ENCODE results near the gene SPTLC3. TPM values are rescaled to one million over a fixed set of nuclear protein-coding genes. Genes with fewer than 3 reads are reported as not detected.

SPTLC3 gene
- polyA plus RNA-seq, 6 donors from 2014 or later = not detected

- Mint-ChIP-seq H3K9me3 (no peaks in the 10 kb centered on the region), H3K27ac (no peak overlapping the region), H3K36me3 (no peaks in the 10 kb centered on the region), H3K4me3 (no peak overlapping the region), H3K4me1 (no peaks in the 10 kb centered on the region), H3K27me3 (peaks cover 4 to 9% (median 5%) of the 10 kb centered on the region in 3 donors)
- DNase-seq = no peak
- ATAC-seq (ENCODE audit: low read depth in 2 of 2) = no peak
These were observed 113.2 kb downstream of the SPTLC3 start for GRCh38 chr20:13121840-13122515.

- Mint-ChIP-seq H3K4me1 (no peaks in the 10 kb centered on the region), H3K9me3 (no peaks in the 10 kb centered on the region), H3K27me3 (no peaks in the 10 kb centered on the region), H3K36me3 (no peaks in the 10 kb centered on the region), H3K27ac (no peak overlapping the region), H3K4me3 (no peak overlapping the region)
- DNase-seq (no peak), ATAC-seq (ENCODE audit: low read depth in 2 of 2) (no peak)
These were observed 116.7 kb downstream of the SPTLC3 start for GRCh38 chr20:13125486-13125885.

- Mint-ChIP-seq H3K9me3 (no peaks in the 10 kb centered on the region), H3K27ac (no peak overlapping the region)
- ATAC-seq (ENCODE audit: low read depth in 2 of 2) = no peak
These were observed 119.4 kb downstream of the SPTLC3 start for GRCh38 chr20:13128173-13128572.

GRCh38 chr20:13130061-13130706, 121.4 kb downstream of the SPTLC3 start:
- Mint-ChIP-seq H3K4me3 (no peak overlapping the region), H3K4me1 (no peaks in the 10 kb centered on the region), H3K27ac (no peak overlapping the region), H3K27me3 (peaks cover 4 to 10% (median 7%) of the 10 kb centered on the region in 3 donors), H3K36me3 (no peaks in the 10 kb centered on the region), H3K9me3 (no peaks in the 10 kb centered on the region)
- no peak for ATAC-seq (ENCODE audit: low read depth in 2 of 2)
- no peak for DNase-seq

More at GRCh38 chr20:13128173-13128572, 119.4 kb downstream of the SPTLC3 start:
- no peaks in the 10 kb centered on the region for H3K4me1 Mint-ChIP-seq
- H3K27me3 Mint-ChIP-seq = peaks cover 4 to 8% (median 7%) of the 10 kb centered on the region in 3 donors
- no peak overlapping the region for H3K4me3 Mint-ChIP-seq
- no peak for DNase-seq
- no peaks in the 10 kb centered on the region for H3K36me3 Mint-ChIP-seq

GRCh38 chr20:13130707-13131103, 121.9 kb downstream of the SPTLC3 start:
- Mint-ChIP-seq H3K4me1 (no peaks in the 10 kb centered on the region), H3K36me3 (no peaks in the 10 kb centered on the region), H3K9me3 (no peaks in the 10 kb centered on the region), H3K27me3 (peaks cover 4 to 10% (median 7%) of the 10 kb centered on the region in 3 donors), H3K27ac (no peak overlapping the region), H3K4me3 (no peak overlapping the region)
- no peak for DNase-seq
- ATAC-seq (ENCODE audit: low read depth in 2 of 2) = no peak

- DNase-seq (no peak), ATAC-seq (ENCODE audit: low read depth in 2 of 2) (no peak)
- Mint-ChIP-seq H3K4me1 (no peaks in the 10 kb centered on the region), H3K27me3 (peaks cover 4 to 10% (median 7%) of the 10 kb centered on the region in 3 donors), H3K4me3 (no peak overlapping the region), H3K9me3 (no peaks in the 10 kb centered on the region), H3K36me3 (no peaks in the 10 kb centered on the region), H3K27ac (no peak overlapping the region)
These were observed 122.9 kb downstream of the SPTLC3 start for GRCh38 chr20:13131688-13132087.

- Mint-ChIP-seq H3K36me3 (no peaks in the 10 kb centered on the region), H3K4me1 (no peaks in the 10 kb centered on the region), H3K27ac (no peak overlapping the region), H3K4me3 (no peak overlapping the region), H3K27me3 (peaks cover 0 to 5% (median 5%) of the 10 kb centered on the region in 3 donors), H3K9me3 (no peaks in the 10 kb centered on the region)
- ATAC-seq (ENCODE audit: low read depth in 2 of 2) = no peak
- DNase-seq = no peak
These were observed 130.8 kb downstream of the SPTLC3 start for GRCh38 chr20:13139459-13140150.

GRCh38 chr20:13140201-13140600, 131.4 kb downstream of the SPTLC3 start:
- H3K4me1 Mint-ChIP-seq = no peaks in the 10 kb centered on the region
- peaks cover 0 to 5% (median 5%) of the 10 kb centered on the region in 3 donors for H3K27me3 Mint-ChIP-seq
- no peaks in the 10 kb centered on the region for H3K36me3 Mint-ChIP-seq
- no peak overlapping the region for H3K4me3 Mint-ChIP-seq
- no peak overlapping the region for H3K27ac Mint-ChIP-seq
- H3K9me3 Mint-ChIP-seq = no peaks in the 10 kb centered on the region
- ATAC-seq (ENCODE audit: low read depth in 2 of 2) (no peak), DNase-seq (no peak)

GRCh38 chr20:13140775-13141174, 132.0 kb downstream of the SPTLC3 start:
- Mint-ChIP-seq H3K4me1 (no peaks in the 10 kb centered on the region), H3K27ac (no peak overlapping the region), H3K4me3 (no peak overlapping the region), H3K9me3 (no peaks in the 10 kb centered on the region), H3K36me3 (no peaks in the 10 kb centered on the region), H3K27me3 (peaks cover 0 to 5% (median 5%) of the 10 kb centered on the region in 3 donors)
- ATAC-seq (ENCODE audit: low read depth in 2 of 2) (no peak), DNase-seq (no peak)

- no peak overlapping the region for H3K4me3 Mint-ChIP-seq
- H3K27ac Mint-ChIP-seq = no peak overlapping the region
- H3K9me3 Mint-ChIP-seq = no peaks in the 10 kb centered on the region
- H3K27me3 Mint-ChIP-seq = peaks cover 0 to 5% (median 5%) of the 10 kb centered on the region in 3 donors
- DNase-seq (no peak), ATAC-seq (ENCODE audit: low read depth in 2 of 2) (no peak)
- no peaks in the 10 kb centered on the region for H3K36me3 Mint-ChIP-seq
- H3K4me1 Mint-ChIP-seq = no peaks in the 10 kb centered on the region
These were observed 132.8 kb downstream of the SPTLC3 start for GRCh38 chr20:13141546-13141945.

- Mint-ChIP-seq H3K9me3 (no peaks in the 10 kb centered on the region), H3K4me3 (no peak overlapping the region), H3K27me3 (peaks cover 2 to 5% (median 5%) of the 10 kb centered on the region in 3 donors), H3K36me3 (no peaks in the 10 kb centered on the region), H3K4me1 (no peaks in the 10 kb centered on the region), H3K27ac (no peak overlapping the region)
- DNase-seq (no peak), ATAC-seq (ENCODE audit: low read depth in 2 of 2) (no peak)
These were observed 133.4 kb downstream of the SPTLC3 start for GRCh38 chr20:13142143-13142542.

GRCh38 chr20:13147071-13147963, 138.5 kb downstream of the SPTLC3 start:
- Mint-ChIP-seq H3K9me3 (no peaks in the 10 kb centered on the region), H3K27ac (no peak overlapping the region), H3K4me1 (no peaks in the 10 kb centered on the region)

GRCh38 chr20:13147971-13148370, 139.2 kb downstream of the SPTLC3 start:
- Mint-ChIP-seq H3K4me3 (no peak overlapping the region), H3K36me3 (no peaks in the 10 kb centered on the region), H3K9me3 (no peaks in the 10 kb centered on the region), H3K27ac (no peak overlapping the region), H3K4me1 (no peaks in the 10 kb centered on the region), H3K27me3 (peaks cover 0 to 7% (median 5%) of the 10 kb centered on the region in 3 donors)
- DNase-seq (no peak), ATAC-seq (ENCODE audit: low read depth in 2 of 2) (no peak)

More at GRCh38 chr20:13147071-13147963, 138.5 kb downstream of the SPTLC3 start:
- DNase-seq (no peak), ATAC-seq (ENCODE audit: low read depth in 2 of 2) (no peak)
- H3K27me3 Mint-ChIP-seq = peaks cover 0 to 7% (median 5%) of the 10 kb centered on the region in 3 donors
- no peak overlapping the region for H3K4me3 Mint-ChIP-seq
- H3K36me3 Mint-ChIP-seq = no peaks in the 10 kb centered on the region
